Right cardiac atrium (tissue), 5 donors: ENCODE data around the gene BORCS6. TPM values are rescaled to one million over a fixed set of nuclear protein-coding genes. Genes with fewer than 3 reads are reported as not detected.
"Not testable (repeated sequence)": the region's sequence is repeated elsewhere in the genome, so short reads cannot be mapped to it uniquely, and the experiment has no call there.

ENCODE experiments used
- ATAC-seq, 2 donors: fragments of 200-7000 bp; cut with Tn5 transposase; one replicate each; pipeline versions ENCODE4 v1.8.0 to v1.9.1; 2020; ENCODE audit warnings: moderate library complexity in 2 of 2, mild to moderate bottlenecking in 1 of 2
- DNase-seq, 3 donors: peaks; one replicate each; pipeline ENCODE4 v3.0.0-alpha.2; 2020
- H3K27ac ChIP-seq: one replicate; pipeline ENCODE4 v1.5.1; 2013; ENCODE audit warnings: mild to moderate bottlenecking, low read length, control low read depth, moderate library complexity
- H3K27me3 ChIP-seq: one replicate; pipeline ENCODE4 v1.6.1; 2013; ENCODE audit not compliant: control insufficient read depth, insufficient read depth
- H3K4me1 ChIP-seq: one replicate; pipeline ENCODE4 v1.6.1; 2013; ENCODE audit warnings: low read length; ENCODE audit not compliant: control insufficient read depth, insufficient read depth
- H3K4me3 ChIP-seq: one replicate; pipeline ENCODE4 v1.5.1; 2013; ENCODE audit warnings: low read length, control low read depth
- H3K9me3 ChIP-seq: one replicate; pipeline ENCODE4 v1.6.1; 2013; ENCODE audit warnings: low read length; ENCODE audit not compliant: control insufficient read depth
- WGBS: extraction: QIAGEN DNeasy Blood & Tissue Kit; methylation state at CpG from one replicate; pipeline ENCODE4 v1.1.7; 2013; 5-methylcytosine and 5-hydroxymethylcytosine counted together
- intact Hi-C, 4 donors: fragments of 100-400 bp; cut with DNase I; formaldehyde crosslinking; loops; one replicate each; pipeline versions ENCODE4 v1.11.0 to v1.14.0; 2022 to 2023
- polyA plus RNA-seq: library from polyadenylated mRNA; stranded (reverse); fragments of 200-250 nt; gene quantifications from one replicate; pipeline ENCODE4 v1.2.3, GENCODE V29; 2013
- total RNA-seq, 4 donors: library from RNA; stranded (reverse); fragmentation: NEBNext Ultra II Directional; extraction: Animal tissue kit (Norgen Biotek cat#: 25700); gene quantifications; one replicate each; pipeline ENCODE4 v1.2.1, GENCODE V29; 2021
- donor health status: healthy with polysubstance abuse.
- donor health status: DM: no; HTN: yes; CAD: no.
- donor health status: DM: no; HTN: no; CAD: no.
- donor health status: DM: no; HTN: yes; CAD: no; lungs with severe emphysema.
- donor health status: DM: yes; HTN: yes; CAD: no.

The BORCS6 gene
- total and polyA plus RNA-seq, 5 donors = 7.0 to 9.9 (median 9.5) TPM

- ATAC-seq (peak; percentile 69 to 75), DNase-seq (peak; percentile 90 to 96 (median 95))
- H3K27me3 ChIP-seq = no peaks in the 10 kb centered on the region
- under 1% methylated on average over 32 of the region's 32 CpGs for WGBS
- H3K27ac ChIP-seq = peak overlapping the region; percentile 96
- peak overlapping the region; percentile 39 for H3K4me3 ChIP-seq
- H3K4me1 ChIP-seq = peaks cover 9% of the 10 kb centered on the region
- H3K9me3 ChIP-seq = no peaks in the 10 kb centered on the region
- intact Hi-C loops = loop anchor here in 3 of 4 donors (2.0 to 10.0 kb wide), 5 partner anchors 34 to 68 kb away; partner anchors contain the start of genes HES7 (in 2 of the 3) and ALOXE3 (in 1 of the 3)
Measured at GRCh38 chr17:8186787-8187516, 3.0 kb downstream of the BORCS6 start.

GRCh38 chr17:8186446-8186786 lies 3.6 kb downstream of the BORCS6 start:
- no peaks in the 10 kb centered on the region for H3K9me3 ChIP-seq
- under 1% methylated on average over 23 of the region's 23 CpGs for WGBS
- peak overlapping the region; percentile 39 for H3K4me3 ChIP-seq
- DNase-seq (no peak), ATAC-seq (no peak)
- intact Hi-C loops = loop anchor here in 3 of 4 donors (2.0 to 10.0 kb wide), 5 partner anchors 34 to 68 kb away; partner anchors contain the start of genes HES7 (in 2 of the 3) and ALOXE3 (in 1 of the 3)
- H3K4me1 ChIP-seq = peaks cover 9% of the 10 kb centered on the region
- H3K27ac ChIP-seq = peak overlapping the region; percentile 96
- H3K27me3 ChIP-seq = no peaks in the 10 kb centered on the region

GRCh38 chr17:8185582-8186445 lies 4.2 kb downstream of the BORCS6 start:
- under 1% methylated on average over 44 of the region's 44 CpGs for WGBS
- intact Hi-C loops = loop anchor here in 3 of 4 donors (2.0 to 10.0 kb wide), 5 partner anchors 35 to 67 kb away; partner anchors contain the start of genes HES7 (in 2 of the 3) and ALOXE3 (in 1 of the 3)

GRCh38 chr17:8176998-8177731 lies 12.8 kb downstream of the BORCS6 start:
- Histone ChIP-seq H3K4me3 (peak overlapping the region; percentile 74), H3K27ac (peak overlapping the region; percentile 9), H3K9me3 (no peaks in the 10 kb centered on the region), H3K4me1 (peaks cover 6% of the 10 kb centered on the region), H3K27me3 (no peaks in the 10 kb centered on the region)
- DNase-seq (peak in 1 of 3 donors; percentile 35), ATAC-seq (no peak)
- 65% methylated on average over 19 of the region's 19 CpGs for WGBS
- intact Hi-C loops = loop anchor here in 1 of 4 donors (10.0 kb wide), 1 partner anchor 52 kb away; the partner anchor contains the start of gene HES7

More at GRCh38 chr17:8185582-8186445, 4.2 kb downstream of the BORCS6 start:
- Histone ChIP-seq H3K9me3 (no peaks in the 10 kb centered on the region), H3K4me1 (peaks cover 9% of the 10 kb centered on the region), H3K4me3 (peak overlapping the region; percentile 39), H3K27ac (peak overlapping the region; percentile 10), H3K27me3 (no peaks in the 10 kb centered on the region)
- ATAC-seq (peak; percentile 32 to 42), DNase-seq (peak; percentile 79 to 95 (median 94))

GRCh38 chr17:8176197-8176940 lies 13.6 kb downstream of the BORCS6 start, which contains the start of gene TMEM107:
TSS of gene TMEM107 (minus strand) at chr17:8176380. CDS start at chr17:8176286, 94 bp downstream.
- 1% methylated on average over 56 of the region's 56 CpGs for WGBS
- Histone ChIP-seq H3K27ac (peak within 1 kb of the TSS; percentile 70), H3K4me1 (peaks cover 6% of the 10 kb centered on the region), H3K27me3 (no peaks in the 10 kb centered on the region), H3K4me3 (peak within 1 kb of the TSS; percentile 74), H3K9me3 (no peaks in the 10 kb centered on the region)
- peak; percentile 90 to 96 (median 95) for DNase-seq
- ATAC-seq = peak; percentile 87 to 90
- intact Hi-C loops = loop anchor here in 1 of 4 donors (10.0 kb wide), 1 partner anchor 52 kb away; the partner anchor contains the start of gene HES7

GRCh38 chr17:8175795-8176196 lies 14.2 kb downstream of the BORCS6 start:
- intact Hi-C loops = loop anchor here in 1 of 4 donors (10.0 kb wide), 1 partner anchor 51 kb away; the partner anchor contains the start of gene HES7
- peak; percentile 13 to 27 for ATAC-seq

GRCh38 chr17:8173871-8174322 lies 16.1 kb downstream of the BORCS6 start:
- ATAC-seq (no peak), DNase-seq (no peak)
- peak overlapping the region; percentile 95 for H3K27ac ChIP-seq
- H3K4me1 ChIP-seq = peaks cover 6% of the 10 kb centered on the region
- H3K27me3 ChIP-seq = no peaks in the 10 kb centered on the region
- H3K9me3 ChIP-seq = no peaks in the 10 kb centered on the region
- 3% methylated on average over 14 of the region's 14 CpGs for WGBS
- intact Hi-C loops = loop anchor here in 1 of 4 donors (10.0 kb wide), 1 partner anchor 49 kb away; the partner anchor contains the start of gene HES7
- H3K4me3 ChIP-seq = peak overlapping the region; percentile 63

More at GRCh38 chr17:8175795-8176196, 14.2 kb downstream of the BORCS6 start:
- Histone ChIP-seq H3K4me1 (peaks cover 6% of the 10 kb centered on the region), H3K27me3 (no peaks in the 10 kb centered on the region), H3K9me3 (no peaks in the 10 kb centered on the region), H3K4me3 (peak overlapping the region; percentile 74), H3K27ac (peak overlapping the region; percentile 70)
- DNase-seq = no peak
- WGBS = 9% methylated on average over 11 of the region's 11 CpGs

GRCh38 chr17:8173056-8173870 lies 16.7 kb downstream of the BORCS6 start:
- H3K27ac ChIP-seq = peak overlapping the region; percentile 95
- H3K27me3 ChIP-seq = no peaks in the 10 kb centered on the region
- no peaks in the 10 kb centered on the region for H3K9me3 ChIP-seq
- peaks cover 6% of the 10 kb centered on the region for H3K4me1 ChIP-seq
- H3K4me3 ChIP-seq = peak overlapping the region; percentile 63
- ATAC-seq (peak; percentile 88 to 89), DNase-seq (peak; percentile 68 to 84 (median 71))
- under 1% methylated on average over 23 of the region's 23 CpGs for WGBS
- intact Hi-C loops = loop anchor here in 1 of 4 donors (10.0 kb wide), 1 partner anchor 48 kb away; the partner anchor contains the start of gene HES7

- not testable (repeated sequence) for H3K27me3 ChIP-seq, ATAC-seq, H3K27ac ChIP-seq, H3K4me3 ChIP-seq, H3K9me3 ChIP-seq, H3K4me1 ChIP-seq
- intact Hi-C loops = loop anchor here in 1 of 4 donors (10.0 kb wide), 1 partner anchor 45 kb away; the partner anchor contains the start of gene HES7
- WGBS = 94% methylated on average over 19 of the region's 19 CpGs
- DNase-seq = peak in 1 of 3 donors; percentile 21
Measured at GRCh38 chr17:8170186-8170585, 19.8 kb downstream of the BORCS6 start.
